Prostate gland (tissue), 2 donors: ENCODE data around the gene TMEM109.

ENCODE experiments used
- POLR2A ChIP-seq: fragments of 450-650 bp; IDR thresholded peaks from one replicate; pipeline ENCODE4 v1.6.1; 2016; ENCODE audit warnings: antibody characterized with exemption, mild to moderate bottlenecking
- POLR2AphosphoS5 ChIP-seq: sonication (generic); formaldehyde crosslinking; IDR thresholded peaks from one replicate; pipeline ENCODE4 v1.6.1; 2017; ENCODE audit warnings: antibody characterized with exemption
- TF ChIP-seq, protein P1 (sequence below), 4 experiments: fragments of 200-600 bp in 2 of 4; fragments of 450-650 bp in 2 of 4; sonication (generic) in 2 of 4; IDR thresholded peaks; 1 replicate in 3 of 4; 2 replicates in 1 of 4; pipeline ENCODE4 v1.5.1; 2016 to 2019; ENCODE audit warnings: antibody characterized with exemption in 4 of 4, mild to moderate bottlenecking in 2 of 4, moderate library complexity in 2 of 4

DNA sequence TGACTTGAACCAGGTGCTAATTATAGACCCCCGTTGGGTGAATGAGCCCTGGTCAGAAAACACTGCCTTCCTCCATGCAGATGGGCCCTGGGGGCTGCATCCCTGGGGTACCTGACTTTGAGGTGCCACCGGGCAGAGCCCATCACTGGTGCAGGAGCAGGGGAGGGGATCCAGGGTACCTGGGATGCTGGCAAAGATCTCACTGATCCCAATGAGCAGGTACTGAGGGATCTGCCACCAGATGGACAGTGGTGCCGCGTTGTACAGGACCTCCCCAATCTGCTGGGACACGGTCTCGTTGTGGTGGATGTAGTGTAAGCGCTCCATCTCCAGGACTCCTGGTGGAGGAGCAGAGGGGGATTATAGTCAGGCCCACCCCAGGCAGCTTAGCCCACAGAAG lies 25.3 kb downstream of the TMEM109 start:
- TF ChIP-seq, protein P1, sequence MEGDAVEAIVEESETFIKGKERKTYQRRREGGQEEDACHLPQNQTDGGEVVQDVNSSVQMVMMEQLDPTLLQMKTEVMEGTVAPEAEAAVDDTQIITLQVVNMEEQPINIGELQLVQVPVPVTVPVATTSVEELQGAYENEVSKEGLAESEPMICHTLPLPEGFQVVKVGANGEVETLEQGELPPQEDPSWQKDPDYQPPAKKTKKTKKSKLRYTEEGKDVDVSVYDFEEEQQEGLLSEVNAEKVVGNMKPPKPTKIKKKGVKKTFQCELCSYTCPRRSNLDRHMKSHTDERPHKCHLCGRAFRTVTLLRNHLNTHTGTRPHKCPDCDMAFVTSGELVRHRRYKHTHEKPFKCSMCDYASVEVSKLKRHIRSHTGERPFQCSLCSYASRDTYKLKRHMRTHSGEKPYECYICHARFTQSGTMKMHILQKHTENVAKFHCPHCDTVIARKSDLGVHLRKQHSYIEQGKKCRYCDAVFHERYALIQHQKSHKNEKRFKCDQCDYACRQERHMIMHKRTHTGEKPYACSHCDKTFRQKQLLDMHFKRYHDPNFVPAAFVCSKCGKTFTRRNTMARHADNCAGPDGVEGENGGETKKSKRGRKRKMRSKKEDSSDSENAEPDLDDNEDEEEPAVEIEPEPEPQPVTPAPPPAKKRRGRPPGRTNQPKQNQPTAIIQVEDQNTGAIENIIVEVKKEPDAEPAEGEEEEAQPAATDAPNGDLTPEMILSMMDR (IDR thresholded peaks at IDR 0.05), result no peak
- no peak for TF ChIP-seq POLR2A
- TF ChIP-seq POLR2AphosphoS5, result no peak
